Measurements from ENCODE around the gene SNTN.
"Not testable (repeated sequence)": the region's sequence is repeated elsewhere in the genome, so short reads cannot be mapped to it uniquely, and the experiment has no call there.

SNTN gene

GRCh38 chr3:63652066-63652725 lies at the start of gene SNTN:
SNTN (plus strand) TSS chr3:63652675; CDS start chr3:63652688, 13 bp downstream.
- no peak for DNase-seq

DNA sequence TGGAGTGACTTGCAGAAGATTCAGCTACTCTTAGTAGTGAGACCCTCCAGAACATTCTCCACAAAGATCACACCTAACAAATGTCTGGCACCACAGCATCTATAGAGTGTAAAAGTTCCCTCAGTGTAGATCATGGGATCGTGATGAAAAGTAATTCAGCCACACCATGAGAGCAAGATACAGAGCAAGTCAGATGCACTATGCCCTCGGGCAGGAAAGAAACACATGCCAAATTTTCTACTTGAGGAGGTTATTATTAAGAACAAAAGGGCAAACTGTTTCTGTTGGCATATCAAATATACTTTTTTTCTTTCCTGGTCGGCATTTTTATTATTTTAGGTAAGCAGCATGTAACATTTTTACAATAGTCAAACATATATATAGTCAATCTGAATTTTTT lies 44.8 kb upstream of the SNTN start:
- DNase-seq, result no peak

- no peak for DNase-seq
These were observed 43.1 kb upstream of the SNTN start for GRCh38 chr3:63609408-63609807.

DNA sequence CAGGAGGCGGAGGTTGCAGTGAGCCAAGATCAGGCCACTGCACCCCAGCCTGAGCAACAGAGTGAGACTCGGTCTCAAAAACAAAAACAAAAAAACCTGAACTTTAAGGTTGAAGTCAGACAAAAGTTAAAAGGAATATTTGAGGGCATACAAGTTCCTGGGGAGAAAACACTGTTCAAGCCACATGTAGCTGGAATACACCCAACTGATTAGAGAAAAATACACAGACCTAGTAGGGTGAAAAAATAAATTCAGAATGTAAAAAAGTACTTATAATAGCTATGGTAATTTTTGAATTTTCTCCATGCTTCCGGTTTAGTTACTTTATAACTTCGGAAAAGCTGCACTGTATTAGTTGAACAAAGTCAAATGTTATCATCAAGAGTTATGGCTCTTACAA lies 42.6 kb upstream of the SNTN start:
- DNase-seq, result no peak

GRCh38 chr3:63611382-63611781 lies 41.1 kb upstream of the SNTN start:
- DNase-seq, result no peak

DNA sequence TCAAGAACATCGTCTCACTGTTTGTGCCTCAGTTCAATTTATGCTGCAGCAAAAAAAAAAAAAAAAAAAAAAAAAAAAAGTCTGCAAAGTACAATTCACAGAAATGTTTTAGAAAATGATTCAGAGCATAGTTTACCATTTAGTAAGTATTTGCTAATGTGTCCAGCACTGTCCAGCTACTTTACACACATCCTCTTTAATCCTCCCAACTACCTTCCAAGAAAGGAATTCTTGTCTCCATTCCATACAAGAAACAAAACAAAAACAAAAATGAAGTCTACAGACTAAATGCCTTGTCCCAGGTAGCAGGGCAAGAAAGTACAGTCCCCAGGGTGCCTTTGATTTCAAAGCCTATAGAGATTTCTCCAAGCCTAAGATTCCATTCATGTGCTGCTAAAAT lies 38.9 kb upstream of the SNTN start:
- DNase-seq, result no peak

GRCh38 chr3:63617391-63617790 lies 35.1 kb upstream of the SNTN start:
- no peak for DNase-seq

DNA sequence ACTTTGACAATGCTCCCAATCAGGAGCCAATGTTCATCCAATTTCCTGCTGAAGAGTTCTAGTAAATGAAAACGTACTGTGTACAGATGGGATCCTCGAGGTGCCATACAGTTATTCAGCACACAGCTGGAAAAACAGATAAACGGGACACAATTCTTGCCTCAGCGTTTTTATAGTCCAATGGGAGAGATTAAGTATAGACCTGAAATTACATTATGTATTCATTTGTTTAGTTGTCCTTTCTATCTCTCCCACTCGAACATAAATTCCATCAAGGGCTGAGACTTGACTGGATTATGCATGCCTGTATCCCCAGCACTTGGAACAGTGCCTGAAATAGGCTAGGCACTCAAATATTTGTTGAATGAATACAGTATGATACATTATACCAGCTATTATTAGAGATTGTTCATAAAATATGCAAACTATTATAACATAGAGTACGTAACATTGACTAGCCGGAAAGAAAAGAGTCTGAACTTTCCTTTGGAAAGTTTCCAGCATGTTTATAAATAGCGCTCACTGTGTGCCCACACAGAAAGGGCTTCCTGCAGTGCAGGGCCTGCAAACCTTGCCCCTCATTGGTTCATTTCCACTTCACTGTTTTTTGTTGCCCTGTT lies 27.4 kb upstream of the SNTN start:
- no peak for DNase-seq

- DNase-seq, result no peak
These were observed 20.8 kb upstream of the SNTN start for GRCh38 chr3:63631670-63632069.

GRCh38 chr3:63635186-63635585 lies 17.3 kb upstream of the SNTN start:
- DNase-seq, result no peak

DNA sequence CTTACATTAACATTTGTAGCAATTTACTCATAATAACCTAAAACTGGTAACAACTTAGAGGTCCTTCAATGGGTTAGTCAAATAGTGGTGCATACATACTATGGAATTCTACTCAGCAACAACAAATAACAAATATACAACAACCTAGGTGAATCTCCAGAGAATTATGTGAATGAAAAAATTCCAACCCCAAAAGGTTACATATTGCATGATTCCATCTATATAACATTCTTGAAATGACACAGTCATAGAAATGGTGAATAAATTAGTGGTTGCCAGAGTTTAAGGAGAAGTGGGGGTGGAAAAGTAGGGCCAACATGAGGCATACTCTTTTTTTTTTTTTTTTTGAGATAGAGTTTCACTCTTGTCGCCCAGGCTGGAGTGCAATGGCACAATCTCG lies 12.7 kb upstream of the SNTN start:
- DNase-seq, result no peak

- no peak for DNase-seq
These were observed 10.0 kb upstream of the SNTN start for GRCh38 chr3:63642488-63642887.

- no peak for DNase-seq
These were observed 8.2 kb upstream of the SNTN start for GRCh38 chr3:63644212-63644797.

GRCh38 chr3:63644928-63645781 lies 7.3 kb upstream of the SNTN start:
- not testable (repeated sequence) for DNase-seq

DNA sequence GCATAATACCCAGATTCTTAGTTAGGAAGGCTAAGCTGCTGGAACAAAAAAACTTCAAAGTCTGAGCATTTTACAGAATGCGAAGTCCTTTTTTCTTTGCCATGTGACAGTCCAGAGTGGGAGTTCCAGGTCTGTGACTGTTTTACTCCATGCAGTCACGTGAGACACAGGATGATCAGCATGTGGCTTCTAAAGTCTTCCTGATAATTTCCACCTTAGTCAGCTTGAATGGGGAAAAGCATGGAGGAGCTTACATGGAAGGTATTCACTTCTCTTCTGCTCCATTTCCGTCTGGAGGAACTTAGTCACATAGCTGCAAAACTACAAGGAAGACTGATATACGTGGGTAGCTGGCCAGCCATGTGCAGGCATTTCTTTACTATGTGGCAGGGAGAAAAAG lies 1.7 kb downstream of the SNTN start:
- DNase-seq, result no peak

GRCh38 chr3:63654931-63655330 lies 2.5 kb downstream of the SNTN start:
- DNase-seq, result no peak

GRCh38 chr3:63655519-63655918 lies 3.0 kb downstream of the SNTN start:
- no peak for DNase-seq

- no peak for DNase-seq
These were observed 4.3 kb downstream of the SNTN start for GRCh38 chr3:63656786-63657185.

- no peak for DNase-seq
These were observed 8.8 kb downstream of the SNTN start for GRCh38 chr3:63661242-63661641.

GRCh38 chr3:63662011-63662410 lies 9.5 kb downstream of the SNTN start:
- no peak for DNase-seq

DNA sequence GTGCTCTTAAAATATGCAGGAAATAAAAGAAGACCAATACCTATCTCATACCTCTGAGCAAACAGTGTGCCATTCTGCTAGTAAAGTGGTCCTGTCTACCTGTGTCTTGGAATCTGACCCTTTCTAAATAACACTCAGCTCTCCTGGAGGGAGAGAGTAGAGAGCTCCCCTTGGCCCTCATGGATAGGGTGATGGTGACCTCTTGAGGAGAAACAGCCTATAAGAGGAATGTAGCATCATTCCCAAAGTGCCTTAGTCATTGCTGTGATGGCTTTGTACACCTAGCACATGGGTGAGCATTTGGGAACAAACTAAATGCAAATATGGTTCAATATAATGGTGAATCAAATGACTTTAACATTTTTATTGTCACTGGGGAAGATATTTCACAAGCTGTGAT lies 10.0 kb downstream of the SNTN start:
- DNase-seq, result no peak

DNA sequence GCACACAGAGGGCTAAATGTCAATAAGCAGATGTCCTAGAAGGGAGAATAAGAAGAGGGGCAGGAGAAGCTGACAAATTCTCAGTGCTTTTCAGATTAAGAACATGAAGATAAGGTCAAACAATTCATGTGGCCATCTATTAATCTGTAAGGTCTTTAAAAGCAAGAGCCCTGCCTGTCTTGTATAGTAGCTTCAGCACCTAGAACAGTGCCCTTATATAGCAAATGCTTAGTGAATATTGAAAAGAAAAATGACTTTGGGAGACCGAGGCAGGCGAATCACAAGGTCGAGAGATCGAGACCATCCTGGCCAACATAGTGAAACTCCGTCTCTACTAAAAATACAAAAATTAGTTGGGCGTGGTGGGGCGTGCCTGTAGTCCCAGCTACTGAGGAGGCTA lies 18.1 kb downstream of the SNTN start:
- no peak for DNase-seq

DNA sequence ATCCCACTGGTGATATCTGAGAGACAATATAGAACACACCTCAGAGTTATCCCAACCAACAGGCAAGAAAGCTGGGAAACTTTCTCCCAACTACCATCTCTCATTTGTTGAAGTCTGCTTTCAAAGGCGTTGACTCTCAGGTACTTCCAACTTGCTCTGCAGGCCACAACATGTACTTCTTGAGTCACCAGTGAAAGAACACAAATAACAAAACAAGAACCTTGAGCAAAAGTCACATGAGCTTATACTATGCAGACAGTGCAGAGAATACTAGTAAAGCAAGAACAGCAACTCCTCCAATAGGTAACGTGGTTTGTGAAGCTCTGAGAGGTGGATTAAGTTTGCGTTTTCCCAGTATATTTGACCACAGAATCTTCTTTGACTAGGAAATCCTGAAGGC lies 20.6 kb downstream of the SNTN start:
- no peak for DNase-seq

DNA sequence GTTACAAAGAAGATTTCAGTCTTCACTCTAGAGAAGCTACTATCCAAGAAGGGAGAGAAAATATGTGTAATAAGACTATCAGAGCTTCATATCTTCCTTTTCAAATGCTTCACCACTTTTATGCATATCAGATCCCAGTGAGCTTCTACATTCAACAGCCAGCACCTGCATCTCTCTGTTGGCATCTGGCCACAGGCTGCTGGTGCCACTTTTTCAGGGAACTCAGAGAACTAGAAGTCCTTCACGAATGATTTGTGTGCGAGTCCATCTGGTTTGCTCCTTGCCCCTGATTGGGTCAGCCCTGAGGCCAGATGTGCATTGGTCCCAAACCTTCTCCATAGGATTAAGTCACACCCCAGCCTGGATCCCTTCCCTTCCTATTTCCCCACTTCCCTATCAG lies 22.1 kb downstream of the SNTN start:
- no peak for DNase-seq
